ENCODE data around the gene ZNF133.
A peak's percentile ranks its signal among the peaks of the same experiment; 100 is the strongest.
"Not testable (repeated sequence)": the region's sequence is repeated elsewhere in the genome, so short reads cannot be mapped to it uniquely, and the experiment has no call there.

Gene ZNF133

GRCh38 chr20:18287915-18288748 is at the start of gene ZNF133:
ZNF133 (plus strand) TSS chr20:18288527; CDS start chr20:18305687, 17,160 bp downstream.
- peak; percentile 99 for DNase-seq

- no peak for DNase-seq
Observed at GRCh38 chr20:18240997-18241396, 47.3 kb upstream of the ZNF133 start.

- no peak for DNase-seq
Observed at GRCh38 chr20:18243802-18244201, 44.5 kb upstream of the ZNF133 start.

GRCh38 chr20:18248545-18248944 is 39.8 kb upstream of the ZNF133 start:
- DNase-seq: not testable (repeated sequence)

GRCh38 chr20:18250217-18250616 is 38.1 kb upstream of the ZNF133 start:
- DNase-seq: no peak

GRCh38 chr20:18252597-18253451 is 35.5 kb upstream of the ZNF133 start:
- no peak for DNase-seq

GRCh38 chr20:18254615-18255014 is 33.7 kb upstream of the ZNF133 start:
- DNase-seq: no peak

- no peak for DNase-seq
Observed at GRCh38 chr20:18255526-18255925, 32.8 kb upstream of the ZNF133 start.

- DNase-seq: no peak
Observed at GRCh38 chr20:18256440-18257090, 31.8 kb upstream of the ZNF133 start.

GRCh38 chr20:18258126-18258860 is 30.0 kb upstream of the ZNF133 start:
- DNase-seq: no peak

GRCh38 chr20:18259730-18260129 is 28.6 kb upstream of the ZNF133 start:
- DNase-seq: no peak

- no peak for DNase-seq
Observed at GRCh38 chr20:18263723-18264122, 24.6 kb upstream of the ZNF133 start.

GRCh38 chr20:18265441-18265840 is 22.9 kb upstream of the ZNF133 start:
- DNase-seq: no peak

GRCh38 chr20:18266282-18266681 is 22.0 kb upstream of the ZNF133 start:
- DNase-seq: no peak

GRCh38 chr20:18267815-18268214 is 20.5 kb upstream of the ZNF133 start:
- no peak for DNase-seq

GRCh38 chr20:18271160-18271559 is 17.2 kb upstream of the ZNF133 start:
- no peak for DNase-seq

- no peak for DNase-seq
Observed at GRCh38 chr20:18272451-18272850, 15.9 kb upstream of the ZNF133 start.

- DNase-seq: no peak
Observed at GRCh38 chr20:18273738-18274137, 14.6 kb upstream of the ZNF133 start.

- DNase-seq: not testable (repeated sequence)
Observed at GRCh38 chr20:18275960-18276359, 12.4 kb upstream of the ZNF133 start.

GRCh38 chr20:18276821-18277220 is 11.5 kb upstream of the ZNF133 start:
- peak; percentile 80 for DNase-seq

GRCh38 chr20:18279242-18279641 is 9.1 kb upstream of the ZNF133 start:
- DNase-seq: no peak

GRCh38 chr20:18284805-18285533 is 3.4 kb upstream of the ZNF133 start:
- DNase-seq: no peak

Measured in activated effector memory CD4-positive, alpha-beta T cell treated with anti-CD3 and anti-CD28 coated beads, Interleukin-2, amount 50 U/mL, for 16 hours (primary cell).